A673 (cell line): ENCODE measurements around the gene ADCY5. TPM values are rescaled to one million over a fixed set of nuclear protein-coding genes. Genes with fewer than 3 reads are reported as not detected.

ENCODE experiments used
- BruUV-seq: library from RNA; stranded (reverse); fragments of 400-500 nt; replicated peaks from 2 replicates; lab custom pipeline; 2021; lab: Mats Ljungman, UMichigan
- CTCF ChIA-PET: fragments of 300-600 bp; sonication (Branson Sonifier 250); formaldehyde crosslinking; loops from one replicate; lab custom pipeline; 2022; ENCODE audit warnings: antibody characterized with exemption; lab: Charles Lee
- POLR2A ChIA-PET: fragments of 300-600 bp; sonication (Branson Sonifier 250); formaldehyde crosslinking; loops from one replicate; lab custom pipeline; 2022; ENCODE audit warnings: antibody characterized with exemption; ENCODE audit not compliant: low non-redundant PET; lab: Charles Lee
- DNase-seq: peaks from one replicate; pipeline ENCODE4 v3.0.0-alpha.2; 2015; ENCODE audit warnings: low spot score
- H3K27ac ChIP-seq: fragments of 200-600 bp; sonication (generic); 2 replicates; pipeline ENCODE4 v1.5.1; 2016; ENCODE audit warnings: mixed run types, low read depth, mild to moderate bottlenecking, mixed read lengths, antibody characterized with exemption, low read length; ENCODE audit not compliant: poor library complexity, severe bottlenecking
- H3K27me3 ChIP-seq: fragments of 200-600 bp; sonication (generic); replicated peaks from 2 replicates; pipeline ENCODE4 v1.6.1; 2017; ENCODE audit warnings: mixed run types, low read depth, mild to moderate bottlenecking, mixed read lengths, antibody characterized with exemption, low read length; ENCODE audit not compliant: insufficient read depth, poor library complexity
- H3K36me3 ChIP-seq: fragments of 200-600 bp; sonication (generic); 2 replicates; pipeline ENCODE4 v1.6.1; 2016; ENCODE audit warnings: mixed run types, mild to moderate bottlenecking, mixed read lengths, antibody characterized with exemption, low read length; ENCODE audit not compliant: insufficient read depth, poor library complexity, severe bottlenecking
- H3K4me1 ChIP-seq: fragments of 200-600 bp; sonication (generic); 2 replicates; pipeline ENCODE4 v1.6.1; 2017; ENCODE audit warnings: mixed run types, mild to moderate bottlenecking, mixed read lengths, antibody characterized with exemption, low read length; ENCODE audit not compliant: insufficient read depth, poor library complexity, severe bottlenecking
- H3K4me3 ChIP-seq: fragments of 200-600 bp; sonication (generic); 2 replicates; pipeline ENCODE4 v1.5.1; 2016; ENCODE audit warnings: low read depth, mixed run types, mild to moderate bottlenecking, mixed read lengths, low read length; ENCODE audit not compliant: poor library complexity, severe bottlenecking
- H3K9me3 ChIP-seq: fragments of 200-600 bp; sonication (generic); 2 replicates; pipeline ENCODE4 v1.6.1; 2016; ENCODE audit warnings: mixed run types, low read depth, mild to moderate bottlenecking, mixed read lengths, antibody characterized with exemption, low read length; ENCODE audit not compliant: poor library complexity, severe bottlenecking
- EZH2 ChIP-seq: fragments of 200-600 bp; sonication (generic); IDR thresholded peaks from 2 replicates; pipeline ENCODE4 v1.6.1; 2017; ENCODE audit warnings: borderline replicate concordance, low read depth, mild to moderate bottlenecking, mixed read lengths, antibody characterized with exemption, low read length; ENCODE audit not compliant: poor library complexity, severe bottlenecking
- intact Hi-C: fragments of 100-400 bp; cut with micrococcal nuclease; formaldehyde crosslinking; loops from one replicate; pipeline ENCODE4 v1.10.0; 2022; ENCODE audit not compliant: unreplicated experiment
- total RNA-seq: library from RNA; stranded (reverse); gene quantifications from 2 replicates; pipeline ENCODE4 v1.2.3, GENCODE V29; 2021
- TF ChIP-seq, protein P1 (sequence below): fragments of 300-800, 200-600 bp; sonication (generic); conservative IDR thresholded peaks from 2 replicates; pipeline ENCODE4 v1.5.1; 2017; ENCODE audit warnings: low read depth, mild to moderate bottlenecking, antibody characterized with exemption, low read length, moderate library complexity, mixed read lengths

The ADCY5 gene
- total RNA-seq, 1 experiment from 2014 or later, result 0.21 TPM

DNA sequence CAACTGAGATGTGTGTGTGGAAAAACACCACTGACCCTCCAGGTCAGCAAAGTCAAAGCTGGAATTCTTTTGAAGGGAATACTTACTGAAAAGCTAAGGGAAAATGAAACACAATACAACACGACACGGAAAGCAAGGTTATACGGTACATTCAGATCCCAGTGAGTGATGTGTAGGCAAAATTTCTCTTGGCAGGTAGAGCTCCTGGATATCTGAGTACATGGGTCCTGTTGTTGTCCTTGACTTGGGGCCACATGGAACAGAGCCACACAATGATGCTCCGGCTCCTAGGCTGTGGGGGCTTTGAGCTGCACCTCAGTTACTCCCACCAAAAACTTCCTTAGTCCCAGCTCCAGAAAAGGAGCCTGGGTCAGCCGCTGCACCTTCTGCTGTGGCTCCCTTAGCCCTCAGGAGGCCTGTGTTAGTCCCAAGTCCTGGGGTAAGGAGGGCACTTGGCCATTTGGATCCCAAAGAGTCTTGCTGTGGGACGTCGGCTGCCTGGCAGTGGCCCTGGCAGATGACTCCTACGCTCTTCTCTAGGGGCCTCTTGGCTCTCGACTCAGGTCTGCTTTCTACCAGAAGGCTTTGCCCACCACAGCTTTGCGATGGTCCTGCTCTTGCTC, 95.6 kb downstream of the ADCY5 start:
- no peak for DNase-seq
- H3K27ac ChIP-seq, result no peak overlapping the region
- H3K27me3 ChIP-seq, result peaks cover 5% of the 10 kb centered on the region
- intact Hi-C loops, result no loop called here
- TF ChIP-seq, protein P1, sequence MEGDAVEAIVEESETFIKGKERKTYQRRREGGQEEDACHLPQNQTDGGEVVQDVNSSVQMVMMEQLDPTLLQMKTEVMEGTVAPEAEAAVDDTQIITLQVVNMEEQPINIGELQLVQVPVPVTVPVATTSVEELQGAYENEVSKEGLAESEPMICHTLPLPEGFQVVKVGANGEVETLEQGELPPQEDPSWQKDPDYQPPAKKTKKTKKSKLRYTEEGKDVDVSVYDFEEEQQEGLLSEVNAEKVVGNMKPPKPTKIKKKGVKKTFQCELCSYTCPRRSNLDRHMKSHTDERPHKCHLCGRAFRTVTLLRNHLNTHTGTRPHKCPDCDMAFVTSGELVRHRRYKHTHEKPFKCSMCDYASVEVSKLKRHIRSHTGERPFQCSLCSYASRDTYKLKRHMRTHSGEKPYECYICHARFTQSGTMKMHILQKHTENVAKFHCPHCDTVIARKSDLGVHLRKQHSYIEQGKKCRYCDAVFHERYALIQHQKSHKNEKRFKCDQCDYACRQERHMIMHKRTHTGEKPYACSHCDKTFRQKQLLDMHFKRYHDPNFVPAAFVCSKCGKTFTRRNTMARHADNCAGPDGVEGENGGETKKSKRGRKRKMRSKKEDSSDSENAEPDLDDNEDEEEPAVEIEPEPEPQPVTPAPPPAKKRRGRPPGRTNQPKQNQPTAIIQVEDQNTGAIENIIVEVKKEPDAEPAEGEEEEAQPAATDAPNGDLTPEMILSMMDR, result no peak
- TF ChIP-seq EZH2, result no peak
- H3K4me3 ChIP-seq, result no peak overlapping the region
- ChIA-PET CTCF (interaction anchor here (0.5 kb wide), 1 partner anchor 10 kb away, joined by 4 read pairs; no protein-coding TSS in a partner anchor), POLR2A (no interaction called here)
- H3K36me3 ChIP-seq, result no peaks in the 10 kb centered on the region
- no TSS peak for BruUV-seq
- H3K9me3 ChIP-seq, result no peaks in the 10 kb centered on the region
- H3K4me1 ChIP-seq, result no peaks in the 10 kb centered on the region

DNA sequence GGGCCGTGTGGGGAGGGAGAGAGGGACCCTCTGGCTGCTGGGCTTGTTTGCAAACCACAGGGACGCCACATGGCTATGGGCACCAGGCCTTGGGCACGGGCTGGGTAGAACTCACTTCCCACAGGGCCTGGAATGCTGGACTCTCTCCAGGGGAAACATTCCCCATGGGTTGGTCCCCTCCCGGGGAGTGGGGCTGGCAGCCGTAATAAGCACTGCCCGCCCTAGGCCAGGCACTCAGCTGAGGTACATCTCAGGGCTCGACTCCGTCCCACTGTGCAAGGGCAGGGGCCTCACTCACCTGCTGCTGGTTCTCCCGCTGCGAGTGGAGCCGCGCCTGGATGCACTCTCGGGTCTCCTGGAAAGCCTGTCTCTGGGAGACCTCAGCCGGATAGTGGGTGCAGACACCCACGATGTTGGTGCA, 96.7 kb downstream of the ADCY5 start:
- H3K9me3 ChIP-seq, result no peaks in the 10 kb centered on the region
- no peaks in the 10 kb centered on the region for H3K36me3 ChIP-seq
- no peak for DNase-seq
- H3K4me3 ChIP-seq, result no peak overlapping the region
- no peak for TF ChIP-seq EZH2
- TF ChIP-seq, protein P1, result no peak
- no peaks in the 10 kb centered on the region for H3K4me1 ChIP-seq
- peaks cover 5% of the 10 kb centered on the region for H3K27me3 ChIP-seq
- H3K27ac ChIP-seq, result no peak overlapping the region
- CTCF ChIA-PET, result no interaction called here
- POLR2A ChIA-PET, result no interaction called here
- no TSS peak for BruUV-seq
- intact Hi-C loops, result no loop called here

DNA sequence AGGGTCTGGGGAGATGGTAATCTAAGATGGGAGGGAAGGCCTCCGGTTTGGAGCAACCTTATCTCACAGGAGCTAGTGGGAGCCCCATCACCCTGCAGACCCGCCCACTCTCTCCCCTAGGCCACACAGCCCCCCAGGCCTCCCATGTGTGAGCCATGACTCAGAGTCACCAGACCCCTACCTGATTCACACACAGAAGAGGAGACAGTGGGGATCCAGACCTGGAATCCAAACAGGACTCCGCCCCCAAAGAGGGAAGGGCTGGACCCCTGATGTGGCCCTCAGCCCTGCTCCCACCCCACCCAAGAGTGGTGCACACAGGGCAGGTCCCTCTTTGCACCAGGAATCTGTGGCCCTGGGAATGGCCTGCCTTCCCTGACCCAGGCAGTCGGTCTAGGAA, 97.4 kb downstream of the ADCY5 start:
- Histone ChIP-seq H3K9me3 (no peaks in the 10 kb centered on the region), H3K4me1 (no peaks in the 10 kb centered on the region), H3K4me3 (no peak overlapping the region), H3K36me3 (no peaks in the 10 kb centered on the region), H3K27me3 (peaks cover 5% of the 10 kb centered on the region), H3K27ac (no peak overlapping the region)
- DNase-seq, result no peak
- no peak for TF ChIP-seq EZH2
- TF ChIP-seq, protein P1, result no peak
- no TSS peak for BruUV-seq
- ChIA-PET POLR2A (no interaction called here), CTCF (no interaction called here)
- intact Hi-C loops, result no loop called here
